ENCODE data around the gene MCM10. TPM values are rescaled to one million over a fixed set of nuclear protein-coding genes. Genes with fewer than 3 reads are reported as not detected.

MCM10 gene
- total and polyA plus RNA-seq, 2 of the 8 experiments (the other 6 are each of a cell fraction or from before 2014, with no cell fraction given), result 9.8 to 60.3 TPM

DNA sequence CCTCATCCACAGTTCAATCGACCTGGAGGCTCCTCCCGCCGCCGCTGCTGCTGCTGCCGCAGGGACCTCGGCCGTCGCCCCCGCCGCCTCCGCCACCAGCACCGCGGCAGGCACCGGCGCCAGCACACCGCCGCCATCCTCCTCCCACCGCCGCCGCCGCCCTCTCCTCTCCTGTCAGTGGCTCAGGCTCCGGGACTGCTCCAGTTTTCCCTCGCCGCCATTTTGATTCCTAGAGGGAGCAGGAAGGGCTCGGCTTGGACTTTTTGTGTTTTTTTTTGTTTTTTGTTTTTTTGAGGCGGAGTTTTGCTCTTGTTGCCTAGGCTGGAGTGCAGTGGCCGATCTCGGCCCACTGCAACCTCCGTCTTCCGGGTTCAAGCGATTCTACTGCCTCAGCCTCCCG, 3.0 kb upstream of the MCM10 start:
- H3K36me3 ChIP-seq (ENCODE audit: control insufficient read depth in 2 of 4, insufficient read depth in 4 of 4, low read length in 3 of 4), result no peaks in the 10 kb centered on the region
- no peak overlapping the region for H2BK120ac ChIP-seq (replicated peaks; ENCODE audit: low read depth, low read length)
- H3K4me1 ChIP-seq (replicated peaks in 1 of 4; ENCODE audit: control insufficient read depth in 3 of 4, insufficient read depth in 4 of 4, low read length in 3 of 4), result peaks cover 0 to 3% (median 3%) of the 10 kb centered on the region in 4 experiments; a peak in 3 of 7 replicates
- no peak overlapping the region for H2AK5ac ChIP-seq (ENCODE audit: low read depth, low read length)
- H3K4me3 ChIP-seq (ENCODE audit: extremely low read depth in 1 of 4, insufficient read depth in 2 of 4, low read depth in 3 of 4, low read length in 4 of 4), result no peak overlapping the region
- H4K5ac ChIP-seq (ENCODE audit: insufficient read length, low read depth, low read length), result no peak overlapping the region
- no peak overlapping the region for H3K4ac ChIP-seq (replicated peaks; ENCODE audit: insufficient read length, low read depth, low read length)
- 90% methylated on average over 17 of the region's 32 CpGs; no CpG with 5 or more reads in 1 of the 2 experiments for WGBS, 2 experiments (ENCODE audit: extremely low coverage in 1 of 2, insufficient coverage in 1 of 2, insufficient read length in 1 of 2, insufficient replicate concordance in 2 of 2, low coverage in 1 of 2, low lambda C conversion rate in 2 of 2, missing lambda C conversion rate in 1 of 2)
- ChIA-PET CTCF (ENCODE audit: partially characterized antibody) (no interaction called here), POLR2A (ENCODE audit: partially characterized antibody) (no interaction called here)
- H3K23me2 ChIP-seq (ENCODE audit: low read depth, low read length), result peaks cover 11% of the 10 kb centered on the region
- H4K20me1 ChIP-seq (replicated peaks in 1 of 2; ENCODE audit: control insufficient read depth in 1 of 2, insufficient read depth in 2 of 2, low read length in 2 of 2), result peaks cover 0 to 2% of the 10 kb centered on the region in 2 experiments
- H3K23ac ChIP-seq (ENCODE audit: insufficient read length), result no peak overlapping the region
- H2AFZ ChIP-seq (ENCODE audit: low read length), result no peak overlapping the region
- H3K79me2 ChIP-seq (ENCODE audit: control insufficient read depth in 1 of 2, insufficient read depth in 2 of 2, low read length in 2 of 2), result peaks cover 10 to 17% of the 10 kb centered on the region in 2 experiments
- H3K27ac ChIP-seq (ENCODE audit: low read depth, low read length), result no peak overlapping the region
- no peaks in the 10 kb centered on the region for H3K9me3 ChIP-seq (ENCODE audit: insufficient read depth in 2 of 2, low read depth in 1 of 2, low read length in 1 of 2)
- no peak overlapping the region for H3K9ac ChIP-seq (replicated peaks in 1 of 4; ENCODE audit: extremely low read depth in 1 of 4, low read depth in 3 of 4, low read length in 3 of 4)
- H2BK5ac ChIP-seq (ENCODE audit: low read depth, low read length), result no peak overlapping the region
- H4K91ac ChIP-seq (replicated peaks; ENCODE audit: insufficient read length, low read length), result no peak overlapping the region
- no peak overlapping the region for H3K4me2 ChIP-seq (ENCODE audit: insufficient read depth in 1 of 2, low read depth in 2 of 2, low read length in 2 of 2)
- no peak overlapping the region for H3K56ac ChIP-seq (replicated peaks; ENCODE audit: insufficient read length, low read depth, low read length)
- peaks cover 7% of the 10 kb centered on the region for H3K79me1 ChIP-seq (ENCODE audit: low read depth, low read length)
- H2BK12ac ChIP-seq (ENCODE audit: low read depth, low read length), result no peak overlapping the region
- no peak for FAIRE-seq
- H4K8ac ChIP-seq (ENCODE audit: extremely low read depth, insufficient read depth, low read length), result no peak overlapping the region
- no peak overlapping the region for H2BK20ac ChIP-seq (ENCODE audit: low read length)
- DNase-seq (ENCODE audit: low read depth in 1 of 2, low spot score in 2 of 2), result no peak
- H3K27me3 ChIP-seq (replicated peaks in 1 of 4; ENCODE audit: control insufficient read depth in 3 of 4, extremely low read depth in 1 of 4, insufficient read depth in 3 of 4, low read length in 3 of 4), result no peaks in the 10 kb centered on the region
- no peak overlapping the region for H2BK15ac ChIP-seq (ENCODE audit: low read length)
- no peak overlapping the region for H3K14ac ChIP-seq (ENCODE audit: insufficient read length)
- no peak overlapping the region for H3K18ac ChIP-seq (ENCODE audit: extremely low read depth, low read length)
- TF ChIP-seq BACH1 (IDR thresholded peaks at IDR 0.05; ENCODE audit: low read length), result no peak
- no peak for TF ChIP-seq KDM4A (IDR thresholded peaks at IDR 0.05; ENCODE audit: low read depth, low read length, severe bottlenecking)
- no peak for TF ChIP-seq BCL11A (IDR thresholded peaks at IDR 0.05; ENCODE audit: low read depth in 2 of 2, low read length in 2 of 2)
- no peak for TF ChIP-seq JUN (IDR thresholded peaks at IDR 0.05; ENCODE audit: low read depth, low read length)
- TF ChIP-seq CREB1 (IDR thresholded peaks at IDR 0.05), result no peak
- TF ChIP-seq CBX8 (IDR thresholded peaks at IDR 0.05; ENCODE audit: borderline replicate concordance, low read depth, low read length), result no peak
- no peak for TF ChIP-seq GTF2F1 (IDR thresholded peaks at IDR 0.05; ENCODE audit: borderline replicate concordance, low read depth, low read length)
- TF ChIP-seq ASH2L (IDR thresholded peaks at IDR 0.05; ENCODE audit: low read length), result no peak
- TF ChIP-seq SUZ12 (IDR thresholded peaks at IDR 0.05; ENCODE audit: low read length), result no peak
- TF ChIP-seq, protein P1, sequence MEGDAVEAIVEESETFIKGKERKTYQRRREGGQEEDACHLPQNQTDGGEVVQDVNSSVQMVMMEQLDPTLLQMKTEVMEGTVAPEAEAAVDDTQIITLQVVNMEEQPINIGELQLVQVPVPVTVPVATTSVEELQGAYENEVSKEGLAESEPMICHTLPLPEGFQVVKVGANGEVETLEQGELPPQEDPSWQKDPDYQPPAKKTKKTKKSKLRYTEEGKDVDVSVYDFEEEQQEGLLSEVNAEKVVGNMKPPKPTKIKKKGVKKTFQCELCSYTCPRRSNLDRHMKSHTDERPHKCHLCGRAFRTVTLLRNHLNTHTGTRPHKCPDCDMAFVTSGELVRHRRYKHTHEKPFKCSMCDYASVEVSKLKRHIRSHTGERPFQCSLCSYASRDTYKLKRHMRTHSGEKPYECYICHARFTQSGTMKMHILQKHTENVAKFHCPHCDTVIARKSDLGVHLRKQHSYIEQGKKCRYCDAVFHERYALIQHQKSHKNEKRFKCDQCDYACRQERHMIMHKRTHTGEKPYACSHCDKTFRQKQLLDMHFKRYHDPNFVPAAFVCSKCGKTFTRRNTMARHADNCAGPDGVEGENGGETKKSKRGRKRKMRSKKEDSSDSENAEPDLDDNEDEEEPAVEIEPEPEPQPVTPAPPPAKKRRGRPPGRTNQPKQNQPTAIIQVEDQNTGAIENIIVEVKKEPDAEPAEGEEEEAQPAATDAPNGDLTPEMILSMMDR (IDR thresholded peaks at IDR 0.05; ENCODE audit: control extremely low read depth in 1 of 3, insufficient read depth in 1 of 3, low read depth in 1 of 3, low read length in 3 of 3), result no peak
- TF ChIP-seq SP2 (IDR thresholded peaks at IDR 0.05; ENCODE audit: low read length), result no peak
- TF ChIP-seq HDAC2 (IDR thresholded peaks at IDR 0.05; ENCODE audit: borderline replicate concordance in 1 of 2, low read depth in 2 of 2, low read length in 2 of 2), result no peak
- TF ChIP-seq TBP (IDR thresholded peaks at IDR 0.05; ENCODE audit: low read depth, low read length), result no peak

Data from H1 (cell line).